ENCODE measurements around the gene SPATA6.
"Not testable (repeated sequence)": the region's sequence is repeated elsewhere in the genome, so short reads cannot be mapped to it uniquely, and the experiment has no call there.

DNA sequence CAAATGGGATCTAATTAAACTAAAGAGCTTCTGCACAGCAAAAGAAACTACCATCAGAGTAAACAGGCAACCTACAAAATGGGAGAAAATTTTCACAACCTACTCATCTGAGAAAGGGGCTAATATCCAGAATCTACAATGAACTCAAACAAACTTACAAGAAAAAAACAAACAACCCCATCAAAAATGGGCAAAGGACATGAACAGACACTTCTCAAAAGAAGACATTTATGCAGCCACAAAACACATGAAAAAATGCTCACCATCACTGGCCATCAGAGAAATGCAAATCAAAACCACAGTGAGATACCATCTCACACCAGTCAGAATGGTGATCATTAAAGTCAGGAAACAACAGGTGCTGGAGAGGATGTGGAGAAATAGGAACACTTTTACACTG, 189.7 kb downstream of the SPATA6 start:
- TF ChIP-seq, protein P1, sequence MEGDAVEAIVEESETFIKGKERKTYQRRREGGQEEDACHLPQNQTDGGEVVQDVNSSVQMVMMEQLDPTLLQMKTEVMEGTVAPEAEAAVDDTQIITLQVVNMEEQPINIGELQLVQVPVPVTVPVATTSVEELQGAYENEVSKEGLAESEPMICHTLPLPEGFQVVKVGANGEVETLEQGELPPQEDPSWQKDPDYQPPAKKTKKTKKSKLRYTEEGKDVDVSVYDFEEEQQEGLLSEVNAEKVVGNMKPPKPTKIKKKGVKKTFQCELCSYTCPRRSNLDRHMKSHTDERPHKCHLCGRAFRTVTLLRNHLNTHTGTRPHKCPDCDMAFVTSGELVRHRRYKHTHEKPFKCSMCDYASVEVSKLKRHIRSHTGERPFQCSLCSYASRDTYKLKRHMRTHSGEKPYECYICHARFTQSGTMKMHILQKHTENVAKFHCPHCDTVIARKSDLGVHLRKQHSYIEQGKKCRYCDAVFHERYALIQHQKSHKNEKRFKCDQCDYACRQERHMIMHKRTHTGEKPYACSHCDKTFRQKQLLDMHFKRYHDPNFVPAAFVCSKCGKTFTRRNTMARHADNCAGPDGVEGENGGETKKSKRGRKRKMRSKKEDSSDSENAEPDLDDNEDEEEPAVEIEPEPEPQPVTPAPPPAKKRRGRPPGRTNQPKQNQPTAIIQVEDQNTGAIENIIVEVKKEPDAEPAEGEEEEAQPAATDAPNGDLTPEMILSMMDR (conservative IDR thresholded peaks at IDR 0.05 in 1 of 2, IDR thresholded peaks at IDR 0.05 in 1 of 2; ENCODE audit: low read depth in 1 of 2, low read length in 2 of 2), result not testable (repeated sequence)
- TF ChIP-seq EZH2 (IDR thresholded peaks at IDR 0.05; ENCODE audit: low read length, missing control alignments), result not testable (repeated sequence)

All from fibroblast of lung (primary cell).